OCI-M2 (cell line): Measurements from ENCODE around the gene KDF1.
A peak's percentile ranks its signal among the peaks of the same experiment; 100 is the strongest.
"Not testable (repeated sequence)": the region's sequence is repeated elsewhere in the genome, so short reads cannot be mapped to it uniquely, and the experiment has no call there.

Experiments
- DNase-seq: peaks from one replicate; lab custom pipeline; 2025; ENCODE audit not compliant: unreplicated experiment; lab: John Stamatoyannopoulos, UW

Gene KDF1

DNA sequence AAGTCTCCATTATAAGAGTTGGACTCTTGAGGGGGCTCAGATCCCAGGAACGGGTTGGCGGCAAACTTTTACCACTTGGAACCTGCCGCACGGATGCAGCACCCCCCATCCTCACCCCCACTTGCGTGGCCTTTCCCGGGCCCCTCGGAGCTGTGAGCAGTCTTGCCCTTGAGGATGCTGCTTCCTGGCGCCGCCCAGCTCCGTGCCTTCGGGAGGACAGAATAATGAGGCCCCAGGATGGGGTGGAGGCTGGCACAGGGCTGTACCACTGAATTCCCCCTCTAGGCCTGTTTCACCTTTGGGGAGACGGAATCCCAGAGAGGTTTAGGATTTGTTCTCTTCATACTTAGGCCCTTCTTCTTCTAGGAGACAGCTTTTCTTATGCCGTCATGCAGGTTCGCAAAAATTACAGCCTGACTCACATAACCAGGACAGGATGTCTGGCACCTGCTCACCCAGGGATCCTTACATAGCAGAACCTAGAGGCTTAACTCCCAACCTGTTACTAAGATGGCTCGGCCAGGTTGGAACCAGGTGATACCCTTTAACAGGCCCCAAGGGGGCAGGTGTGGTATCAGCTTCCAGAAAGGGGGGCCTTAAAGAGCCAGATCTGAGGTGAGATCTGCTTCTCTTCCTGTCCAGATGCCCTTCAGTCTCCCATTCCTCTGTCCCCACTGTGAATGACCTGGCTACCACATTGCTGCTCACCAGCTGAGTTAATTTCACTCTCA, 34.7 kb upstream of the KDF1 start:
- DNase-seq = no peak

DNA sequence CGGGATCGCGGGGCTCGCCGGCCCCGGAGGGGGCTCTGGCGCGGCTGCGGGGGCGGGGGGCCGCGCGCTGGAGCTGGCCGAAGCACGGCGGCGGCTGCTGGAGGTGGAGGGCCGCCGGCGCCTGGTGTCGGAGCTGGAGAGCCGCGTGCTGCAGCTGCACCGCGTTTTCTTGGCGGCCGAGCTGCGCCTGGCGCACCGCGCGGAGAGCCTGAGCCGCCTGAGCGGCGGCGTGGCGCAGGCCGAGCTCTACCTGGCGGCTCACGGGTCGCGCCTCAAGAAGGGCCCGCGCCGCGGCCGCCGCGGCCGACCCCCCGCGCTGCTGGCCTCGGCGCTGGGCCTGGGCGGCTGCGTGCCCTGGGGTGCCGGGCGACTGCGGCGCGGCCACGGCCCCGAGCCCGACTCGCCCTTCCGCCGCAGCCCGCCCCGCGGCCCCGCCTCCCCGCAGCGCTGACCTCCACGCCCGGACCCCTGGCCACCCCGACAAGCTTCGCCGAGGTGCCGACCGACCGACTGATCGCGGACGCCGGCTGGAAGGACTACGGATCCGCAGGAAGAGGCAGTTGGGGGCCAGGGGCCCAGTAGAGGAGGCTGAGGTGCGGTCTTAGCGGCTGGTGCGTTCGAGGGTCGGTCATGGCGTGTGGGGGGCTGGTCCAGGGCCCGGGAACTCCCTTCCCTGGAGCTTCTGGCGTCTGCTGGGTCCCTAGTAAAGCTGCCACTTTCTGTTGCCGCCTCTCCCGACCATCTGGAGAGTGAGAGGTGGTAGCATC, 33.9 kb upstream of the KDF1 start:
- no peak for DNase-seq

DNA sequence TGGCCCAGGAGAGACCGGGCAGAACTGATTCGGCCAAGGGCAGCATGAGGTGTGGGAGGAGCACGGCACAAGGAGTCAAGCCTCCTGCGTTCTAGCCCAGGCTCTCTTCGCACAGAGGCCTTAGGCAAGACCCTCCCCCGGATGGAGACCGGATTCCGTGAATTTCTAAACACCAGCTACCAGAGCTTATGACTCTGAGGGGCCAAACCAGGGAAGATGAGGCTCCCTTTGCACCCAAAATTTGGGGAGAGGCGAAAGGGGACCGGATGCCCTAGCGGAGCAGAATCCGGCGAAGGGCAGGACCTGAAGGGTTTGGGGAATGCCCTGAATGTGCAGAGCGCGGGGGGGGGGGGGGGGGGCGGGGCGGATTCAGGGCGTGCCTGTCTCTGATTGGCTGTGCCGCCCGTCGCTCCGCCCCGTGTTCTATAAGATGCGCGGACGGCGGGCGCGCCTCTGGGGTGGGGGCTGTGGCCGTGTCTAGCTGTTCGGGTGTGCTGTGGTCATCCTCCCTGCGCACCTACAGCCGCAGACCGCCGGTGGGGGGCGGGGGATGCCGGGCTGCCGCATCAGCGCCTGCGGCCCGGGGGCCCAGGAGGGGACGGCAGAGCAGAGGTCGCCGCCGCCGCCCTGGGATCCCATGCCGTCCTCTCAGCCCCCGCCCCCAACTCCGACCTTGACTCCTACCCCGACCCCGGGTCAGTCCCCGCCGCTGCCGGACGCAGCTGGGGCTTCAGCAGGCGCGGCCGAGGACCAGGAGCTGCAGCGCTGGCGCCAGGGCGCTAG, 33.2 kb upstream of the KDF1 start, which contains the start of gene TRNP1:
Gene TRNP1 (plus strand): TSS at position 456 of the 783 bp plus-strand sequence. CDS start 95 bp downstream, at position 551.
- peak; percentile 55 for DNase-seq

DNA sequence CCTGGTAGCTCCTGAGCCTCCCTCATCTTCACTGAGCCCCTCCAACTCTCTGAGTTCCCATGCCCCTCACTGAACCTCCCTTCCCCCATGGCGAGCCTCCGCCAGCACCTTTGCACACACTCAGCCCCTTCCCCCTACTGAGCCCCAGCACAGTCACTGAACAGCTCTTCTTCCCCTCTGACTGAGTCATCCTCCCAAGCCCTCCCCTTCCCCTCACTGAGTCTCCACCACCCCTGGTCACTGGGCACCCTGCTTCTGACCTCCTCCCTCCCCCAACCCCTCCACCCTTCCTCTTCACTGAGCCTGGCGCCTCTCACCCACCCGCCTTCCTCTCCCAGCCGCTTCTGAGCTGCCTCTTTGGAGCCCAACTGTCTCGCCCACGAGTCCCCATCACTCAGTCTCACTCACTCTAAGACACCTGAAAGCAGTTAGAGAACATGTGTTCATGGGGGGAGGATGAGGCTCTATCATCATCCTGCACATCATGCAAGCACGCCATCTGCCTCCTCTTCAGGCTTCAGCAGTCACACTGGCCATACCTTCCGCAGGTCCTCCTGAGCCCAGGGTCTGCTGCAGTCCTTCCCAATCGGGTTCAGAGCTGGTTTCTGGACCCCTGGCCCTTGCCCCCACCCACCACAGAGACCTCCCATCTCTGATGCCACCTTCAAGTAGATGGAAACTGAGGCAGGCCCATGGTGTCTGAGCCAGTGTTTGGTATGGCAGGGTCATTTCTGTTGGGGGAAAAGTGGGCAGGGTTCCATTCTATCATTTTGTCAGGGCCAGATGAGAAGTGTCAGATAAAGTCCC, 31.2 kb upstream of the KDF1 start:
- DNase-seq = no peak

DNA sequence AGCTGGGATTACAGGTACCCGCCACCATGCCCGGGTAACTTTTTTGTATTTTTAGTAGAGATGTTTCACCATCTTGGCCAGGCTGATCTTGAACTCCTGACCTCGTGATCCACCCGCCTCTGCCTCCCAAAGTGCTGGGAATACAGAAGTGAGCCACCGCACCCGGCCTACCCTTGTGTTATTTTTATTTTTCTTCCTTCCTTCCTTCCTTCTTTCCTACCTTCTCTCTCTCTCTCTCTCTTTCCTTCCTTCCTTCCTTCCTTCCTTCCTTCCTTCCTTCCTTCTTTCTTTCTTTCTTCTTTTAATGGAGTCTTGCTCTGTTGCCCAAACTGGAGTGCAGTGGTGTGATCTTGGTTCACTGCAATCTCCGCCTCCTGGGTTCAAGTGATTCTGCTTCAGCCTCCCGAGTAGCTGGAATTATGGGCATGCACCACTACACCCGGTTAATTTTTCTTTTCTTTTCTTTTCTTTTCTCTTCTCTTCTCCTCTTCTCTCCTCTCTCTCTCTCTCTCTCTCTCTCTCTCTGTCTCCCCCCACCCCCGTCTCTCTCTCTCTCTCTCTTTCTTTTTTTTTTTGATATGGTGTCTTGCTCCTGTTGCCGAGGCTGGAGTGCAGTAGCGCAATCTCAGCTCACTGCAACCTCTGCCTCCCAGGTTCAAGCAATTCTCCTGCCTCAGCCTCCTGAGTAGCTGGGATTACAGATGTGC, 29.3 kb upstream of the KDF1 start:
- DNase-seq = not testable (repeated sequence)

DNA sequence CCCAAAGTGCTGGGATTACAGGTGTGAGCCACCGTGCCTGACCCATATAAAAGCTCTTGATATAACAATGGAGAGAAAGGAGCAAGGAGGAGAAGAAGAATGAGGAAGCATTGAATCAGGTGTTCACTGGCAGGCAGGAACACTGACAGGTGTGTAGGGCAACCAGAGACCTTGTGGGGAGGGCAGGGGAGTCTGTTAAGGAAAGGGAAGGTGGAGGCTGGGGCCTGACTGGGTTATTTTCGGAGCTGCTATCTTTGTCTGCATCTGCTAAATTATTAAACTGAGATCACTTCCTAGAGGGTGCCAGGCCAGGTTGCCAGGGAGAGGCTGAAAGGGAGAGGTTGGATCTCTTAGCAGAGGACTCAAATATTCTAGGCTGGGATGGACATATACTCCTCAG, 26.4 kb upstream of the KDF1 start:
- no peak for DNase-seq

DNA sequence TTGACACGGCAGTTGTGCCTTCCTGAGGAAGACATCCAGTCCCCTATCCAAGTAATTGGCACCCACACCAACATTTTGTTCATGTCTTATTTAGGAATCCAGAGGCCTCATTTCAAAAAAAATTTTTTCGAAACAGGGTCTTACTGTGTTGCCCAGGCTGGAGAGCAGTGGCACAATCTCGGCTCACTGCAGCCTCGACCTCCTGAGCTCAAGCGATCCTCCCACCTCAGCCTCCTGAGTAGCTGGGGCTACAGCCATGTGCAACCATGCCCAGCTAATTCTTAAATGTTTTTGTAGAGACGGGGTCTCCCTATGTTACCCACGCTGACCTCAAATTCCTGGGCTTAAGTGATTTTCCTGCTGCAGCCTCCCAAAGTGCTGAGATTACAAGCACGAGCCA, 24.0 kb upstream of the KDF1 start:
- DNase-seq = no peak

DNA sequence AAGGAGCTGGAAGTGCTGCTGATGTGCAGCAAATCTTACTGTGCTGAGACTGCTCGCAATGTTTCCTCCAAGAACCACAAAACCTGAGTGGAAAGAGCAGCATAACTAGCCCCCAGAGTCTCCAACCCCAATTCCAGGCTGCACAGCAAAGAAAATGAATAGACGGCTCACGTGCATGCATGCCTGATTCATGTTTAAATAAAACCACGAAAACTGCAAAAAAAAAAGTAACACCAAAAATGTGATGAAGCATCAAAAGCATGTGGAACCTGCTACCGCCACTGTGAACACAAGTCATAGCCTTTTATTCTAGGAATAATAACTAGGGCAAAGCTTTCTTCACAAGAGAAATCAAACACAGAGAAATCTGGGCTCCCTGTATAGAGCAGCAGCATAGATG, 23.6 kb upstream of the KDF1 start:
- no peak for DNase-seq

DNA sequence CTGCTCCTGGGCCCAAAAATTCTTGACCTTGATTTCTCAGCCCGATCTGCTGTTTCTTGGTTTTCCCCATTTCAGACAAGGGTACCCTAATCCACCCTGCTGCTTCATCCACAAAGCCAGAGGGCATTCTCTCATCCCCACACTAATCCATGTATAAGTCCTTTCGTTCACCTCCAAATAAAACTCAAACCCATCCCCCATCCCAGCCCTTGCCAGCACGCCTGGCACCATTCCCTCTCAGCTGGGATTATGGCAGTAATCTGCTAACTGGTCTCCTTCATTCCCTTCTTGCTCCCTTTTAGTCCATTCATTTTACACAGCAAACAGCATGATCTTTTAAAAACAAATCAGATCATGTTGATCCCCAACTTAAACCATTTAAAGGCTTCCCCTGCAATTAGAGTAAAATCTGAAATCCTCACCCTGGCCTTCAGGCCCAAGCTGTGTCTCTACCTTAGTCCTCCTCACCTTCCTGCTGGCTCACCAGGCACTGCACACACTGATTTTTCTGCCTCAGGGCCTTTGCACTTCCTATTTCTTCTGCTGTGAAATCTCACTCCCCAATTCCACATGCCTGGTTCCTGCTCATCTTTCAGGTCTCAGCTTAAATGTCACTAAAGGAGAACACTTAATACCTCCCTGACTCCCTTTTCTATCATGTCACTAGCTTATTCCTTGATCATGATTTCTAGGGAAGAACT, 21.0 kb upstream of the KDF1 start:
- no peak for DNase-seq

DNA sequence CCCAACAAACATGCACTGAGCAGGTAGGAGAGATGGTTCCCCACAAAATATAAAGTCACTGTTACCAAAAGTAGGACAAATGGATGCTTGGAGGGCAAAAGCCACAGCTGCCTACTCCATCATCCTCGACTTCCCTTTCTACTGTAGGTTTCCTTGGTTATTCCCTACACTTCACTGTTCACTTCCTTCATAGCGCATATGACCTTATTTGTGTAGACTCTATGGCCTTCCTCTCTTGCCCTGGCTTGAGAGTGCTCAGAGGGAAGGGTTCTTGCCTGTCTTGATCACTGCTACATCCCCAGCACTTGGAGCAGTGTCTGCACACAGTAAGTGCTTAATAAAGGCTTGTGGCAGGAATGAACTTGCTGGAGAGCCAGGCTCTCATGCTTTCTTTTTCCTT, 18.6 kb upstream of the KDF1 start:
- DNase-seq = no peak

DNA sequence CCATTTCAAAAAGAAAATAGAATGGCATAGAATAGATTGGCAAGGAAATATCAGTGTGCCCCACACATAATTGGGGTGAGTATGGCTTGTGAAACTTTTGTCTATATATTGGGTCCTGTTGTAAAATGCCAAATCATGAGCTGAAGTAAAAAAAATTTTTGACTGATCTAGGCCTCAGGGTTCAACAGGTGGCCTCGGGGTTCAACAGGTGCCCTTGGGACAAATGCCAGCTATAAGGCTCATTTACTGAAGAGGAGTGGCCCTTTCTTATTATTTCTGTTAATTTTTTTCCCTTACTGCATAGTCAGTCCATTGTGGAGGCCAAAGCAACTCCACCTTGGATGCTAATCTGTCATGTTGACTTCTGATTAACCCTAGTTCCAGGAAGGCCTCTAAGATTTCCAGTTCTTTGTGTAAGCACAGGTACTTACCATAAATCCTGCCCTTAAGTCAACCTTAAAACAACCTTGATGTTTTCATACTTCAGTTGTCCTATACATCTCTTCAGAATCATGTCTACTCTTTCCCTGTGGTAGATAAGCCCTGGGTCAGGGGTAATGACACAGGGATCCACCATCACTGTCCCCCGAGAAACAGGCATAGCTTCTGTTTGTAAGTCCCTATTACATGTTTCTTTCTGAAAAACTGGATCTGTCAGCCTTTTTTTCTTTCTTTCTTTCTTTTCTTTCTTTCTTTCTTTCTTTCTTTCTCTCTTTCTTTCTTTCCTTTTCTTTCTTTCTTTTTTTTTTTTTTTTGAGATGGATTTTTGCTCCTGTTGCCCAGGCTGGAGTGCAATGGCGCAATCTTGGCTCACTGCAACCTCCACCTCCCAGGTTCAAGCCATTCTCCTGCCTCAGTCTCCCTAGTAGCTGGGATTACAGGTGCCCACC, 16.6 kb upstream of the KDF1 start:
- no peak for DNase-seq

DNA sequence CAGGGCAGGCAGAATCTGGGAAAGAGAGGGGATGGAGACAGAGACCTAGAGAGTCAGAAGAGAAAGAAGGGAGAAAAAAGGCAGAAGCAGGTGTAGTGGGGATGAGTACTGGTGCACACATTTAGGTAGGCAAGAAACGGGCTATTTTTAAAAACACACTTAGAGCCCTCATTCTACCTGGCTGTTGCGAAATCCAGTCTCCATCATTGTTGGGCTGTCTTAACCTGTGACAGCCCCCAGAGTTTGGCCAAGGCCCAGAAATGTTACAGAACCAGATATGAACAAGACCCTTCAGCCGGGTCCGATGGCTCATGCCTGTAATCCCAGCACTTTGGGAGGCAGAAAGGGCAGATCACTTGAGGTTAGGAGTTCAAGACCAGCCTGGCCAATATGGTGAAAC, 12.6 kb upstream of the KDF1 start:
- no peak for DNase-seq

DNA sequence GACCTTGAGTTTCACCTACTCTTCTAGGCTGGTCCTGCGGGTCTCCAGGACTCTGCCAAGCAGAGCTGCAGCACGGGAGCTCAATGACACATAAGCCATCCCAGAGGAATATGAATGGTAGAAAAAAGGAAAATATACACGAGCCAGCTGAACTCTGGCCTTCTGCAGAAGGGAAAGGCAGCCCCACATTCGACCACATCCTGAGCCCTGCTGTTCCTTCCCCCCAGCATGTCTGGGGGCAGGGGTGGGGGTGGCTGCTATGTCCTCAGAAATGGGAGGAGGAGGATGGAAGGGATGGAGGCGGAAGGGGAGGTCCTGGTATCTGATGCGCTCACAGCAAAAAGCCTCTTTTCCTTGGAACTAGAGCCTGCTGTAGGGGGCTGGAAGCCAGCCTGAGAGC, 12.1 kb upstream of the KDF1 start:
- DNase-seq = no peak

DNA sequence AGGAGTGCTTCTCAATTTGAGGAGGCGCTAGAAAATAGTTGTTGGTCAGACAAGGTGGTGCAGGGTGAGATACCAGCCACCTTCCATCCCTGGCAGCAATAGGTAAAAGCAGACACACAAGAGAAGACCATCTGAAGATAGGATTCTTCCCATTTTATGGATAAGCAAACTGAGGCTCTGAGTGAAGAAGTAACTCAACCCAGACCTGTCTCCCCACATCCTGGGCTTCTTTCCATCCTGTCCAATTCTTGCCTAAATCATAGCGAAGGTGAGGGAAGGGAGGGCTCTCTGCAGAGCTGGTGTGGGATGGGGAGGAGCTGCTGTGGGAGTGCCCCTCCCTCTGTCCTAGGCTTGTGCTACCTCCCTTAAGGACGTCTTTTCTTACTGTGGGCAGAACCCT, 11.3 kb upstream of the KDF1 start:
- no peak for DNase-seq

DNA sequence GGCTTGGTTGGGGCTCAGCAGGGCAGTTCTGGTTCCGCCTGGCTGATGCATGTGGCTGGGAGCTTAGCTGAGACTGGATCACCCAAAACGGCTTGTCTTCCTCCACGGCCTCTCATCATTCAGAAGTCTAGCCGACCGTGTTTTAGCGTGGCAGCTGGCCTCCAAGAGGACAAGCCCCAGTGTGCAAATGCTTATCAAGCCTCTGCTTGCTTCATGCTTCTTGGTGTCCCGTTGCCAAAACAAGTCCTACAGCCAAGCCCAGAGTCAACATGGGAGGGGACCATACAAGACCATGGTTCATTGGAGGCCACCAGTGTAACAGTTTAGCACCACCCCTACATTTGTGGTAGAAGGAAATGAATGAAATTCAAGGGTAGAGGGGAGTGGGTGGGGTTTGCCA, 10.5 kb upstream of the KDF1 start:
- no peak for DNase-seq

DNA sequence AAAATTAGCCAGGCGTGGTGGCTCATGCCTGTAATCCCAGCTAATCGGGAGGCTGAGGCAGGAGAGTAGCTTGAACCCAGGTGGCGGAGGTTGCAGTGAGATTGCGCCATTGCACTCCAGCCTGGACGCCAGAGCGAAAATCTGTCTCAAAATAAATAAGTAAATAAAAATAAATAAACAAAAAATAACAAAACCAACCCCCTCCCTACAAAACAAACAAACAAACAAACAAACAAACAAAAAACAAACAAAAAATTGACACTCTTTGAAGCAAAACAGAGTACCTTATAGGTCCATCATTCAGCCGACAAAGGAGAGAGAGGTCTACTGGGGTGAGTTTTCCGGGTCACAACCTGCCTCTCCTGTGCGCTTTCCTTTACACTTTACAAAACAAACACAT, 5.4 kb upstream of the KDF1 start:
- DNase-seq = no peak

DNA sequence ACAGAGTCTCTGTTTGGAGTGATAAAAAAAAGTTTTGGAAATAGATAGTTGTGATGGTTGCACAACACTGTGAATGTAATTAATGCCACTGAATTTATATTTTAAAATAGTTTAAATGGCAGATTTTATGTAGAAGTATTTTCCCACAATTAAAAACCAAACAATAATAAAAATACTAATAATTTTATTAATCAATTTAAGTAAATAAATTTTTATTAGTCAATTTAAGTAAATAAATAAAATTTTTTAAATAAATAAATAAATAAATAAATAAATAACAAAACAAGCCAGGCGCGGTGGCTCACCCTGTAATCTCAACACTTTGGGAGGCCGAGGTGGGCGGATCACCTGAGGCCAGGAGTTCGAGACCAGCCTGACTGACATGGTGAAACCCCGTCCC, 4.9 kb upstream of the KDF1 start:
- no peak for DNase-seq

DNA sequence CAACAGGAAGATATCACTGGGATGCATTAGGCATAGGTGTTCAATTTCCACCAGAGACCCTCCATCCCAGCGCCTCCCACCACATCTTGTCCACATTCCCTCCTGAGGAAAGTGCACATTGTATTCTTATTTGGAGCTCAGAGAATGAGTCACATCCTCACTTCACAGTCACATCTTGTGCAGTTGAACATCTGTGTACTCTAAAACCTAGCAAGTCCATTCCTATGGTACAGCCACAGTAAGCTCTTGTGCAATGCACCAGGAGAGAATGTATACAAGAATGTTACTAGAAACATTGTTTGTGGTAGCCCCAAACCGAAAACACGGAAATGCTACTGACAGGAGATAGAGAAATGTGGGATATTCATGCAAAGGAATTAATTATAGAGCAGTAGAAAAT, 1.6 kb upstream of the KDF1 start:
- DNase-seq = no peak

DNA sequence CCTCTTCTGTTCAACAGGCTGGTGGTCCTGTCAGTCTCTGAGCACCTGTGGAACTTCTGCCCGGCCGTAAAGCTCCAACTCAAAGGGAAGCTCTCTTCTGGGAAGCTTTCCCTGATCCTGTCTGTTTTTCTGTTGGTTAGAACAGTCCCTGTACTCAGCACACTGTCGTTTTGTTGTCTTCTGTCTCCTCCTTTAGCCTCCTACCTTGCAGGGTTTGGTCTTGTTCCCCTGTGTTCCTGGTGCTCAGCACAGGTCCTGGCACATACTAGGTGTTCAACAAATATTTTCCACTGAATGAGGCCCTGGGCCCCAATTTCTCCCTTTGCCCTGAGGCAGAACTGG, 328 bp upstream of the KDF1 start:
- DNase-seq = no peak
